B cell (primary cell): ENCODE results near the gene RBP3.

ENCODE experiments used
- CTCF ChIP-seq: fragments of 200-600 bp; IDR thresholded peaks from one replicate; pipeline ENCODE4 v1.8.0; 2022; ENCODE audit warnings: antibody characterized with exemption, mild to moderate bottlenecking
- EZH2 ChIP-seq: IDR thresholded peaks from 2 replicates; pipeline ENCODE4 v1.6.1; 2012; ENCODE audit warnings: borderline replicate concordance, low read depth, mild to moderate bottlenecking, moderate library complexity, low read length; ENCODE audit not compliant: insufficient read depth, poor library complexity, severe bottlenecking

- TF ChIP-seq CTCF (no peak), EZH2 (no peak)
These were observed 16.2 kb upstream of the RBP3 start for GRCh38 chr10:47331954-47332353.
